Measurements from ENCODE around the gene BABAM2.
"Not testable (repeated sequence)": the region's sequence is repeated elsewhere in the genome, so short reads cannot be mapped to it uniquely, and the experiment has no call there.

BABAM2 gene

GRCh38 chr2:28370354-28370753 lies 479.8 kb downstream of the BABAM2 start:
- DNase-seq = no peak

- DNase-seq = not testable (repeated sequence)
Measured at GRCh38 chr2:28371728-28372127, 481.2 kb downstream of the BABAM2 start.

- no peak for DNase-seq
Measured at GRCh38 chr2:28373854-28374253, 483.3 kb downstream of the BABAM2 start.

- no peak for DNase-seq
Measured at GRCh38 chr2:28374331-28374730, 483.8 kb downstream of the BABAM2 start.

- DNase-seq = no peak
Measured at GRCh38 chr2:28375236-28375635, 484.7 kb downstream of the BABAM2 start.

- DNase-seq = no peak
Measured at GRCh38 chr2:28375742-28376631, 485.5 kb downstream of the BABAM2 start.

- no peak for DNase-seq
Measured at GRCh38 chr2:28377195-28377816, 486.8 kb downstream of the BABAM2 start.

GRCh38 chr2:28377984-28378678 lies 487.6 kb downstream of the BABAM2 start:
- no peak for DNase-seq

- DNase-seq = no peak
Measured at GRCh38 chr2:28378679-28379584, 488.4 kb downstream of the BABAM2 start.

GRCh38 chr2:28380219-28380618 lies 489.7 kb downstream of the BABAM2 start:
- DNase-seq = no peak

- no peak for DNase-seq
Measured at GRCh38 chr2:28381225-28382180, 491.0 kb downstream of the BABAM2 start.

- no peak for DNase-seq
Measured at GRCh38 chr2:28382755-28383154, 492.2 kb downstream of the BABAM2 start.

GRCh38 chr2:28387082-28387960 lies 496.8 kb downstream of the BABAM2 start:
- DNase-seq = no peak
